Body of pancreas (tissue), 4 donors: ENCODE measurements around the gene UPF3B. TPM values are rescaled to one million over a fixed set of nuclear protein-coding genes. Genes with fewer than 3 reads are reported as not detected.
"Not testable (repeated sequence)": the region's sequence is repeated elsewhere in the genome, so short reads cannot be mapped to it uniquely, and the experiment has no call there.

ENCODE experiments used
- ATAC-seq: fragments of 150-250 bp; one replicate; pipeline ENCODE4 v1.9.1; 2016
- DNase-seq, 4 donors: peaks; one replicate each; pipeline ENCODE4 v3.0.0-alpha.2; 2019
- H3K27ac ChIP-seq, 4 donors: fragments of 200-600 bp; sonication (generic); 1 replicate in 3 of 4; 2 replicates in 1 of 4; pipeline versions ENCODE4 v1.5.1 to v1.6.1; 2016 to 2019; ENCODE audit warnings: mild to moderate bottlenecking in 1 of 4, mixed read lengths in 1 of 4, moderate library complexity in 1 of 4
- H3K27me3 ChIP-seq, 2 donors: fragments of 200-600 bp; sonication (generic); one replicate each; pipeline ENCODE4 v1.6.0; 2016; ENCODE audit warnings: mild to moderate bottlenecking in 1 of 2
- H3K36me3 ChIP-seq, 2 donors: fragments of 200-600 bp; sonication (generic); replicated peaks in 1 of 2; 2 replicates each; pipeline ENCODE4 v1.5.1; 2016; ENCODE audit warnings: low read depth in 2 of 2; ENCODE audit not compliant: insufficient read depth in 1 of 2
- H3K4me1 ChIP-seq: fragments of 200-600 bp; sonication (generic); one replicate; pipeline ENCODE4 v1.6.0; 2016
- H3K4me3 ChIP-seq, 2 donors: fragments of 200-600 bp; sonication (generic); 1 replicate in 1 of 2; 2 replicates in 1 of 2; pipeline ENCODE4 v1.5.1; 2016 to 2019
- H3K9me3 ChIP-seq, 3 donors: fragments of 200-600 bp; sonication (generic); 1 replicate in 2 of 3; 2 replicates in 1 of 3; pipeline ENCODE4 v1.5.1; 2016
- CTCF ChIP-seq, 7 experiments: fragments of 450-650 bp in 4 of 7; fragments of 200-600 bp in 3 of 7; sonication (generic) in 3 of 7; IDR thresholded peaks; one replicate each; pipeline ENCODE4 v1.5.1; 2016 to 2019; ENCODE audit warnings: antibody characterized with exemption in 7 of 7
- POLR2A ChIP-seq, 3 donors: fragments of 450-650 bp; IDR thresholded peaks; one replicate each; pipeline ENCODE4 v1.6.1; 2016; ENCODE audit warnings: antibody characterized with exemption in 3 of 3, mild to moderate bottlenecking in 2 of 3
- WGBS, 2 donors: methylation state at CpG; one replicate each; pipeline ENCODE4 v1.1.5; 2017; 5-methylcytosine and 5-hydroxymethylcytosine counted together
- intact Hi-C: fragments of 100-400 bp; cut with DNase I; formaldehyde crosslinking; loops from one replicate; pipeline ENCODE4 v1.15.1; 2023
- total RNA-seq, 2 donors: library from RNA; depleted of rRNA; stranded (reverse); fragments of >200 nt; gene quantifications; one replicate each; pipeline ENCODE4 v1.1.0, GENCODE V29; 2016

Gene UPF3B, protein sequence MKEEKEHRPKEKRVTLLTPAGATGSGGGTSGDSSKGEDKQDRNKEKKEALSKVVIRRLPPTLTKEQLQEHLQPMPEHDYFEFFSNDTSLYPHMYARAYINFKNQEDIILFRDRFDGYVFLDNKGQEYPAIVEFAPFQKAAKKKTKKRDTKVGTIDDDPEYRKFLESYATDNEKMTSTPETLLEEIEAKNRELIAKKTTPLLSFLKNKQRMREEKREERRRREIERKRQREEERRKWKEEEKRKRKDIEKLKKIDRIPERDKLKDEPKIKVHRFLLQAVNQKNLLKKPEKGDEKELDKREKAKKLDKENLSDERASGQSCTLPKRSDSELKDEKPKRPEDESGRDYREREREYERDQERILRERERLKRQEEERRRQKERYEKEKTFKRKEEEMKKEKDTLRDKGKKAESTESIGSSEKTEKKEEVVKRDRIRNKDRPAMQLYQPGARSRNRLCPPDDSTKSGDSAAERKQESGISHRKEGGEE
- total RNA-seq, result 1 to 10 TPM; 2.6 to 4.2 TPM

GRCh38 chrX:119852382-119853353 is at the start of gene UPF3B:
Gene UPF3B, minus strand, starts transcription at chrX:119852963. Its CDS starts 35 bp downstream, at chrX:119852928.
- peak; percentile 98 for ATAC-seq
- TF ChIP-seq CTCF (IDR thresholded peaks at IDR 0.05), result no peak
- TF ChIP-seq POLR2A (IDR thresholded peaks at IDR 0.05), result peak in 2 of 3 donors; percentile 79 to 81
- peak; percentile 96 to 98 (median 98) for DNase-seq
- peak within 1 kb of the TSS; percentile 16 to 43 for H3K4me3 ChIP-seq
- intact Hi-C loops, result no loop called here
- H3K9me3 ChIP-seq, result no peaks in the 10 kb centered on the region
- no peaks in the 10 kb centered on the region for H3K36me3 ChIP-seq
- no peaks in the 10 kb centered on the region for H3K4me1 ChIP-seq
- 0% methylated on average over 13 to 52 of the region's 54 CpGs for WGBS, 2 donors
- no peaks in the 10 kb centered on the region for H3K27me3 ChIP-seq
- peak within 1 kb of the TSS; percentile 53 to 94 (median 84) for H3K27ac ChIP-seq

DNA sequence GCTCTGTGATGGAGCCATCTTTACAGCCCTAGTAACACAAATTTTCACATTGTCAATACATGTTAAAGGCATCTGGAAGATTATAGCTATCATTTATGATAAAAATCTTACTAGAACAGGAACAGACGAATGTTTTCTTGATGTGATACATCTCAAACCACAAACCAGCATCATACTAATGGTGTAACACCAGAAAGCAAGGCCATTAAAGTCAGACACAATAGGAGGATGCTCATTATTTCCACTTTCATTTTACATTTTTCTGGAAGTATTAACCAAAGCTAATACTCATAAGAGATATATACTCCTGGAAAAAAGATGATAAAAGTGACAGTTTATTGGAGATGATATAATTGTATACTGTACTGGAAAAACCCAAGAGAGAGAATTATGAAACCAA is 48.2 kb upstream of the UPF3B start:
- WGBS, 2 donors, result 45 to 73% methylated on average over 1 of the region's 1 CpG
- no peak for DNase-seq
- TF ChIP-seq POLR2A (IDR thresholded peaks at IDR 0.05) (no peak), CTCF (IDR thresholded peaks at IDR 0.05) (no peak)

DNA sequence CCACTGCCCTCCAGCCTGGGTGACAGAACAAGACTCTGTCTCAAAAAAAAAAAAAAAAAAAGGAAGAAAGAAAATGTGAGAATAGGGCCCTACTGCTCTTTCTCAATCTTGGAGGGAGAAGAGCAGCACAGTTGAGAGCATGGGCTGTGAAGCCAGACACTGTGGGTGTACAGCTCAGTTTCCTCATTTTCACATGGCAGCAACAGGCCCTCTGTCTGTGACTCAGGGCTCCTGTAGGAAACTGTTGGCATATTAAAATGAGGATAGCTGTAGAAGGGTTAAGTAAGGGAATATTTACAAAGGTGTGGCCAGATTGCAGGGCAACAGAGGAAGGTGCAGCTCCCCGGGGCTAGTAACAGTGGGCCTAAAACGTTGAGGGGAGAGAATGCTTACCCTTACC is 46.4 kb upstream of the UPF3B start:
- Histone ChIP-seq H3K4me3 (no peak overlapping the region), H3K36me3 (no peaks in the 10 kb centered on the region), H3K27ac (no peak overlapping the region), H3K27me3 (no peaks in the 10 kb centered on the region), H3K9me3 (no peaks in the 10 kb centered on the region), H3K4me1 (no peaks in the 10 kb centered on the region)
- 29% methylated on average over 2 of the region's 2 CpGs; no CpG with 5 or more reads in 1 of the 2 donors for WGBS, 2 donors
- DNase-seq, result peak in 1 of 4 donors; percentile 3
- TF ChIP-seq CTCF (IDR thresholded peaks at IDR 0.05), result no peak
- TF ChIP-seq POLR2A (IDR thresholded peaks at IDR 0.05), result no peak
- no peak for ATAC-seq
- intact Hi-C loops, result no loop called here

More for the DNA sequence above, 48.2 kb upstream of the UPF3B start:
- intact Hi-C loops, result no loop called here
- Histone ChIP-seq H3K4me1 (no peaks in the 10 kb centered on the region), H3K27me3 (no peaks in the 10 kb centered on the region), H3K27ac (no peak overlapping the region), H3K36me3 (no peaks in the 10 kb centered on the region), H3K4me3 (no peak overlapping the region), H3K9me3 (no peaks in the 10 kb centered on the region)
- ATAC-seq, result no peak

GRCh38 chrX:119895843-119896326 is 43.1 kb upstream of the UPF3B start, which contains the start of gene AKAP14:
Gene AKAP14, plus strand, starts transcription at chrX:119895893. Its CDS starts 7,331 bp downstream, at chrX:119903224.
- H3K36me3 ChIP-seq, result no peaks in the 10 kb centered on the region
- DNase-seq, result no peak
- H3K27ac ChIP-seq, result no peak within 1 kb of the TSS
- no peak for TF ChIP-seq CTCF (IDR thresholded peaks at IDR 0.05)
- TF ChIP-seq POLR2A (IDR thresholded peaks at IDR 0.05), result no peak
- ATAC-seq, result no peak
- intact Hi-C loops, result no loop called here
- no peaks in the 10 kb centered on the region for H3K9me3 ChIP-seq
- H3K4me3 ChIP-seq, result no peak within 1 kb of the TSS
- 50 to 62% methylated on average over 1 to 4 of the region's 4 CpGs for WGBS, 2 donors
- no peaks in the 10 kb centered on the region for H3K4me1 ChIP-seq
- H3K27me3 ChIP-seq, result no peaks in the 10 kb centered on the region

DNA sequence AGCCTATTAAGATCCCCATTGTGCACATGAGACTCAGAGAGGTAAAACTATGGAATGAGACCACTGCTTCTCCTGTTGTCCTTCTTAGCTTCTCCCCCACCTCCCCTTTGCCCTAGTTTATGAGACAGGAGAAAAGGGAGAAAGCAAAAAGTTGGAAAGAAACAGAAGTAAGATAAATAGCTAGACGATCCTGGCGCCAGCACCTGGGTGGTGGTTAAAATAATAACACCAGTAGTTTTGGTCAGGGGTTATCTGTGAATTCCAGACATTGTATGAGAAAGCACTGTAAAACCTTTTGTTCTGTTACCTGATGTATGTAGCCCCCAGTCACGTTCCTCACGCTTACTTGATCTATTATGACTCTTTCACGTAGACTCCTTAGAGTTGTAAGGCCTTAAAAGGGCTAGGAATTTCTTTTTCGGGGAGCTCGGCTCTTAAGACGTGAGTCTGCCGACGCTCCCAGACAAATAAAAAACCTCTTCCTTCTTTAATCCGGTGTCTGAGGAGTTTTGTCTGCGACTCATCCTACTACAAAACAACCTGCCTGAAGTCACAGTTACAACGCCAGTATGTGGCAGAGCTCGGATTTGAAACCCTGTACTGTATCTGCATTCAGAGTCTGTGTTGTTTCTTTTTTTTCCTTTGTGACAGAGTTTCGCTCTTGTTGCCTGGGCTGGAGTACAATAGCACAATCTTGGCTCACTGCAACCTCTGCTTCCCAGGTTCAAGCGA is 39.4 kb upstream of the UPF3B start:
- H3K36me3 ChIP-seq, H3K27me3 ChIP-seq, ATAC-seq, H3K9me3 ChIP-seq, H3K27ac ChIP-seq, H3K4me1 ChIP-seq, DNase-seq, intact Hi-C loops, H3K4me3 ChIP-seq: not testable (repeated sequence)
- 64 to 75% methylated on average over 15 to 16 of the region's 16 CpGs for WGBS, 2 donors

GRCh38 chrX:119890626-119891025 is 37.9 kb upstream of the UPF3B start:
- H3K4me1 ChIP-seq, H3K4me3 ChIP-seq, ATAC-seq, DNase-seq, intact Hi-C loops, H3K36me3 ChIP-seq, H3K27ac ChIP-seq, H3K9me3 ChIP-seq, H3K27me3 ChIP-seq: not testable (repeated sequence)
- WGBS, 2 donors, result 86% methylated on average over 14 of the region's 36 CpGs; no CpG with 5 or more reads in 1 of the 2 donors
